H1 (cell line): ENCODE data around the gene WNK2. TPM values are rescaled to one million over a fixed set of nuclear protein-coding genes. Genes with fewer than 3 reads are reported as not detected.

ENCODE experiments used
- CTCF ChIA-PET: fragments of 300-600 bp; sonication (Branson Sonifier 250); formaldehyde crosslinking; loops from one replicate; lab custom pipeline; 2021; ENCODE audit not compliant: partially characterized antibody; lab: Charles Lee
- POLR2A ChIA-PET: fragments of 300-600 bp; sonication (Branson Sonifier 250); formaldehyde crosslinking; loops from one replicate; lab custom pipeline; 2021; ENCODE audit warnings: inconsistent platforms; ENCODE audit not compliant: partially characterized antibody; lab: Charles Lee
- DNase-seq, 2 experiments: peaks; one replicate each; pipeline versions ENCODE4 v3.0.0 to v3.0.0-alpha.2; 2010 to 2022; ENCODE audit warnings: low spot score in 2 of 2, low read depth in 1 of 2, mixed read lengths in 1 of 2
- FAIRE-seq: peaks from 2 replicates; lab custom pipeline; 2011; peaks lifted over from hg19 to GRCh38; lab: Jason Lieb, UNC
- H2AFZ ChIP-seq: 2 replicates; pipeline ENCODE4 v1.8.1; 2012; ENCODE audit warnings: low read length, inconsistent platforms
- H2AK5ac ChIP-seq: 2 replicates; pipeline ENCODE4 v1.6.1; 2013; ENCODE audit warnings: low read depth, low read length
- H2BK120ac ChIP-seq: replicated peaks from 2 replicates; pipeline ENCODE3; 2013; ENCODE audit warnings: low read depth, low read length, inconsistent platforms
- H2BK12ac ChIP-seq: 2 replicates; pipeline ENCODE4 v1.6.1; 2013; ENCODE audit warnings: low read depth, low read length
- H2BK15ac ChIP-seq: 2 replicates; pipeline ENCODE4 v1.6.1; 2013; ENCODE audit warnings: low read length
- H2BK20ac ChIP-seq: 2 replicates; pipeline ENCODE4 v1.6.1; 2013; ENCODE audit warnings: low read length
- H2BK5ac ChIP-seq: 2 replicates; pipeline ENCODE4 v1.6.1; 2013; ENCODE audit warnings: low read depth, low read length
- H3K14ac ChIP-seq: 2 replicates; pipeline ENCODE4 v1.6.1; 2013; ENCODE audit warnings: inconsistent platforms; ENCODE audit not compliant: insufficient read length
- H3K18ac ChIP-seq: 2 replicates; pipeline ENCODE4 v1.6.1; 2013; ENCODE audit warnings: low read length; ENCODE audit errors: extremely low read depth
- H3K23ac ChIP-seq: 2 replicates; pipeline ENCODE4 v1.6.1; 2013; ENCODE audit warnings: inconsistent platforms; ENCODE audit not compliant: insufficient read length
- H3K23me2 ChIP-seq: 2 replicates; pipeline ENCODE4 v1.6.1; 2013; ENCODE audit warnings: low read depth, low read length
- H3K27ac ChIP-seq: 2 replicates; pipeline ENCODE4 v1.6.1; 2011; ENCODE audit warnings: low read depth, low read length, inconsistent platforms
- H3K27me3 ChIP-seq, 4 experiments: replicated peaks in 1 of 4; 1 replicate in 1 of 4; 2 replicates in 3 of 4; pipeline versions ENCODE4 v1.6.1 to v1.8.1; 2011 to 2013; ENCODE audit warnings: low read length in 3 of 4, mild to moderate bottlenecking in 3 of 4, inconsistent platforms in 2 of 4, mixed read lengths in 2 of 4, moderate library complexity in 1 of 4; ENCODE audit not compliant: control insufficient read depth in 3 of 4, insufficient read depth in 3 of 4; ENCODE audit errors: extremely low read depth in 1 of 4
- H3K36me3 ChIP-seq, 4 experiments: 2 replicates each; pipeline versions ENCODE4 v1.6.1 to v1.8.1; 2011 to 2013; ENCODE audit warnings: mild to moderate bottlenecking in 4 of 4, low read length in 3 of 4, moderate library complexity in 2 of 4, control low read depth in 1 of 4, inconsistent platforms in 1 of 4; ENCODE audit not compliant: insufficient read depth in 4 of 4, control insufficient read depth in 2 of 4
- H3K4ac ChIP-seq: replicated peaks from 2 replicates; pipeline ENCODE3; 2013; ENCODE audit warnings: low read length, low read depth, mixed read lengths, inconsistent platforms; ENCODE audit not compliant: insufficient read length
- H3K4me1 ChIP-seq, 4 experiments: replicated peaks in 1 of 4; 1 replicate in 1 of 4; 2 replicates in 3 of 4; pipeline versions ENCODE4 v1.6.1 to v1.8.1; 2011 to 2013; ENCODE audit warnings: low read length in 3 of 4, inconsistent platforms in 2 of 4, mixed read lengths in 1 of 4; ENCODE audit not compliant: insufficient read depth in 4 of 4, control insufficient read depth in 3 of 4
- H3K4me2 ChIP-seq, 2 experiments: 2 replicates each; pipeline versions ENCODE4 v1.6.1 to v1.8.1; 2011 to 2013; ENCODE audit warnings: low read depth in 2 of 2, low read length in 2 of 2, control low read depth in 1 of 2, inconsistent platforms in 1 of 2, mild to moderate bottlenecking in 1 of 2; ENCODE audit not compliant: insufficient read depth in 1 of 2
- H3K4me3 ChIP-seq, 4 experiments: fragments of 200-600, 300-600 bp in 1 of 4; sonication (generic), shearing (Covaris generic), sonication (Bioruptor Twin) in 1 of 4; 2 replicates each; pipeline versions ENCODE4 v1.5.1 to v1.8.1; 2011 to 2016; ENCODE audit warnings: low read length in 4 of 4, low read depth in 3 of 4, control low read depth in 2 of 4, inconsistent platforms in 2 of 4, mild to moderate bottlenecking in 2 of 4, mixed read lengths in 1 of 4, moderate library complexity in 1 of 4; ENCODE audit not compliant: insufficient read depth in 2 of 4; ENCODE audit errors: extremely low read depth in 1 of 4
- H3K56ac ChIP-seq: replicated peaks from 2 replicates; pipeline ENCODE3; 2013; ENCODE audit warnings: low read depth, mild to moderate bottlenecking, mixed read lengths, low read length, inconsistent platforms; ENCODE audit not compliant: insufficient read length
- H3K79me1 ChIP-seq: 2 replicates; pipeline ENCODE4 v1.6.1; 2013; ENCODE audit warnings: low read depth, low read length, control low read depth
- H3K79me2 ChIP-seq, 2 experiments: 2 replicates each; pipeline versions ENCODE4 v1.6.1 to v1.8.1; 2012 to 2013; ENCODE audit warnings: low read length in 2 of 2, mild to moderate bottlenecking in 2 of 2, inconsistent platforms in 1 of 2; ENCODE audit not compliant: insufficient read depth in 2 of 2, control insufficient read depth in 1 of 2
- H3K9ac ChIP-seq, 4 experiments: replicated peaks in 1 of 4; 1 replicate in 1 of 4; 2 replicates in 3 of 4; pipeline versions ENCODE4 v1.6.1 to v1.8.1; 2011 to 2013; ENCODE audit warnings: low read depth in 3 of 4, low read length in 3 of 4, control low read depth in 2 of 4, mild to moderate bottlenecking in 2 of 4, moderate library complexity in 2 of 4, inconsistent platforms in 1 of 4; ENCODE audit errors: extremely low read depth in 1 of 4
- H3K9me3 ChIP-seq, 2 experiments: 2 replicates each; pipeline versions ENCODE4 v1.6.1 to v1.8.1; 2012 to 2013; ENCODE audit warnings: mild to moderate bottlenecking in 2 of 2, moderate library complexity in 2 of 2, control low read depth in 1 of 2, inconsistent platforms in 1 of 2, low read depth in 1 of 2, low read length in 1 of 2, mixed read lengths in 1 of 2; ENCODE audit not compliant: insufficient read depth in 2 of 2
- H4K20me1 ChIP-seq, 2 experiments: replicated peaks in 1 of 2; 2 replicates each; pipeline versions ENCODE3 to v1.8.1; 2011 to 2013; ENCODE audit warnings: inconsistent platforms in 2 of 2, low read length in 2 of 2, mild to moderate bottlenecking in 1 of 2; ENCODE audit not compliant: insufficient read depth in 2 of 2, control insufficient read depth in 1 of 2
- H4K5ac ChIP-seq: 2 replicates; pipeline ENCODE4 v1.6.1; 2013; ENCODE audit warnings: low read length, low read depth, mixed read lengths, inconsistent platforms; ENCODE audit not compliant: insufficient read length
- H4K8ac ChIP-seq: 2 replicates; pipeline ENCODE4 v1.8.0; 2013; ENCODE audit warnings: mild to moderate bottlenecking, moderate library complexity, low read length, inconsistent platforms; ENCODE audit not compliant: insufficient read depth; ENCODE audit errors: extremely low read depth
- H4K91ac ChIP-seq: replicated peaks from 2 replicates; pipeline ENCODE3; 2013; ENCODE audit warnings: low read length, mixed read lengths, inconsistent platforms; ENCODE audit not compliant: insufficient read length
- EZH2 ChIP-seq: fragments of 200-600 bp; sonication (generic); IDR thresholded peaks from 2 replicates; pipeline ENCODE4 v1.7.1; 2012; ENCODE audit warnings: low read depth, mild to moderate bottlenecking, moderate library complexity, low read length, inconsistent platforms; ENCODE audit not compliant: severe bottlenecking
- HDAC2 ChIP-seq, 2 experiments: fragments of 300-600 bp in 1 of 2; sonication (generic) in 1 of 2; IDR thresholded peaks; 2 replicates each; pipeline ENCODE4 v1.6.1; 2011 to 2012; ENCODE audit warnings: low read depth in 2 of 2, low read length in 2 of 2, mild to moderate bottlenecking in 2 of 2, moderate library complexity in 2 of 2, borderline replicate concordance in 1 of 2, inconsistent platforms in 1 of 2
- KDM1A ChIP-seq: fragments of 200-600, 300-600 bp; sonication (generic); IDR thresholded peaks from 2 replicates; pipeline ENCODE4 v1.7.1; 2016; ENCODE audit warnings: mild to moderate bottlenecking, low read length, borderline replicate concordance
- KDM5A ChIP-seq: fragments of 200-600 bp; IDR thresholded peaks from 2 replicates; pipeline ENCODE4 v1.7.1; 2012; ENCODE audit warnings: mild to moderate bottlenecking, low read length, inconsistent platforms, mixed read lengths
- POLR2AphosphoS5 ChIP-seq: IDR thresholded peaks from 2 replicates; pipeline ENCODE4 v1.6.1; 2011; ENCODE audit warnings: low read depth, low read length
- POU5F1 ChIP-seq: IDR thresholded peaks from 2 replicates; pipeline ENCODE4 v1.6.1; 2011; ENCODE audit warnings: low read depth, mild to moderate bottlenecking, low read length, moderate library complexity
- RFX5 ChIP-seq: IDR thresholded peaks from 2 replicates; pipeline ENCODE4 v1.6.1; 2011; ENCODE audit warnings: low read depth, low read length, improper control_type of control experiment, borderline replicate concordance
- SIRT6 ChIP-seq: IDR thresholded peaks from one replicate; pipeline ENCODE4 v1.7.1; 2012; ENCODE audit warnings: low read length, inconsistent platforms
- SRF ChIP-seq: IDR thresholded peaks from 2 replicates; pipeline ENCODE4 v1.6.1; 2011; ENCODE audit warnings: mild to moderate bottlenecking, low read depth, low read length, moderate library complexity
- TAF1 ChIP-seq: IDR thresholded peaks from 2 replicates; pipeline ENCODE4 v1.6.1; 2011; ENCODE audit warnings: mild to moderate bottlenecking, low read depth, low read length
- TCF12 ChIP-seq: IDR thresholded peaks from 2 replicates; pipeline ENCODE4 v1.6.1; 2011; ENCODE audit warnings: low read depth, mild to moderate bottlenecking, low read length
- WGBS, 2 experiments: shearing (Covaris generic) in 1 of 2; methylation state at CpG; one replicate each; pipeline versions ENCODE4 v1.1.6 to v1.1.7; 2013 to 2015; ENCODE audit warnings: low lambda C conversion rate in 2 of 2, mixed read lengths in 2 of 2, inconsistent platforms in 1 of 2, low coverage in 1 of 2, missing lambda C conversion rate in 1 of 2; ENCODE audit not compliant: insufficient replicate concordance in 2 of 2, insufficient coverage in 1 of 2, insufficient read length in 1 of 2; ENCODE audit errors: extremely low coverage in 1 of 2, missing lambda C conversion rate in 1 of 2; 5-methylcytosine and 5-hydroxymethylcytosine counted together
- polyA plus RNA-seq, 7 experiments: library from polyadenylated mRNA; depleted of rRNA in 3 of 7; stranded (reverse) in 5 of 7; unstranded in 2 of 7; fragments of >200 nt in 5 of 7; fragments of 200-250 nt in 2 of 7; gene quantifications; 1 replicate in 5 of 7; 2 replicates in 1 of 7; 4 replicates in 1 of 7; pipeline versions ENCODE4 v1.2.1 to v1.2.3, GENCODE V29; 2011 to 2013; ENCODE audit warnings: missing spikeins in 2 of 7, mixed read lengths in 2 of 7
- total RNA-seq: library from RNA; stranded (reverse); fragmentation: NEBNext Ultra II Directional; extraction: Animal tissue kit (Norgen Biotek cat#: 25700); gene quantifications from 2 replicates; pipeline ENCODE4 v1.2.1, GENCODE V29; 2021

The WNK2 gene
- total and polyA plus RNA-seq, 2 of the 8 experiments (the other 6 are each of a cell fraction or from before 2014, with no cell fraction given) = 12.0 to 87.2 TPM

DNA sequence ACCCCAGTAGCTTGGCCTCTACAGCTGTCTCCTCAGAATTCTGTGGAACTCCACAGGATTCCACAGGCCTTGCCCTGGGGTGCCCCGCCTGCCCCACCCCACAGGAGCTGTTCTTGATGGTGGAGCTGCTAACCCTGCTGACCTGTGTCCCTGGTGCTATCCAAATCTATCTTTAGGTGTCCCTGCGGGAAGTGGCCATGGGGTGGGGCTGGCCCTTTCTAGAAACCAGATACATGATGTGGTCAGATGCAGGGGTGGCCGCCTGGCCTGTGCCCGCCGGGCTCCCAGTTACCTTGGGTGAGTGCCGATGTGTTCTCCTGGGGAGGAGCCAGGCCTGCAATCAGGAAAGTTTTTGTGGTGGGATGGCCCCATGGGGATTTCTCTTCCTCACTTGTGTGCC, 34.2 kb downstream of the WNK2 start:
- Histone ChIP-seq H3K27me3 (no peaks in the 10 kb centered on the region), H2BK12ac (no peak overlapping the region), H3K79me1 (peaks cover 10% of the 10 kb centered on the region), H4K20me1 (peaks cover 0 to 10% of the 10 kb centered on the region in 2 experiments), H3K9me3 (peaks cover 0 to 4% of the 10 kb centered on the region in 2 experiments; a peak in 1 of 4 replicates), H2BK5ac (no peak overlapping the region; the same call in 1 of the 2 replicates), H3K79me2 (peaks cover 0 to 20% of the 10 kb centered on the region in 2 experiments; a peak in 1 of 4 replicates), H3K9ac (no peak overlapping the region), H3K14ac (no peak overlapping the region), H2AFZ (no peak overlapping the region), H2BK20ac (no peak overlapping the region), H3K18ac (no peak overlapping the region), H2BK120ac (no peak overlapping the region), H3K27ac (no peak overlapping the region), H3K4ac (no peak overlapping the region), H4K8ac (no peak overlapping the region), H3K23me2 (no peaks in the 10 kb centered on the region), H3K23ac (no peak overlapping the region), H3K36me3 (no peaks in the 10 kb centered on the region), H3K4me2 (no peak overlapping the region), H3K4me3 (no peak overlapping the region), H2AK5ac (no peak overlapping the region), H3K56ac (no peak overlapping the region), H4K91ac (no peak overlapping the region), H2BK15ac (no peak overlapping the region), H4K5ac (no peak overlapping the region), H3K4me1 (peaks cover 0 to 2% (median 0%) of the 10 kb centered on the region in 4 experiments; a peak in 1 of 7 replicates)
- ChIA-PET CTCF (interaction anchor here (1.1 to 1.9 kb wide), 2 partner anchors 84 to 87 kb away, joined by 3 to 4 read pairs; no protein-coding TSS in a partner anchor), POLR2A (no interaction called here)
- DNase-seq = no peak
- TF ChIP-seq EZH2 = no peak
- TF ChIP-seq SIRT6 = no peak
- TF ChIP-seq KDM1A = no peak
- no peak for TF ChIP-seq HDAC2 (IDR thresholded peaks at IDR 0.05; ENCODE audit: borderline replicate concordance in 1 of 2, low read depth in 2 of 2, low read length in 2 of 2)
- no peak for TF ChIP-seq RFX5
- no peak for TF ChIP-seq POU5F1
- TF ChIP-seq KDM5A = no peak
- TF ChIP-seq TCF12 = no peak
- no peak for TF ChIP-seq SRF
- no peak for TF ChIP-seq TAF1
- no peak for TF ChIP-seq POLR2AphosphoS5
- WGBS, 2 experiments = 93% methylated on average over 4 of the region's 6 CpGs; no CpG with 5 or more reads in 1 of the 2 experiments
- FAIRE-seq = no peak
